G401 (cell line): Measurements from ENCODE around the gene SLC22A4. TPM values are rescaled to one million over a fixed set of nuclear protein-coding genes. Genes with fewer than 3 reads are reported as not detected.

Experiments
- DNase-seq: peaks from one replicate; pipeline ENCODE4 v3.0.0-alpha.2; 2015; ENCODE audit warnings: low spot score
- in situ Hi-C: cut with HindIII; loops from 2 replicates; pipeline ENCODE4 v1.10.0; 2016; ENCODE audit warnings: low sequenced_read_pairs, mixed read lengths
- total RNA-seq: library from RNA; depleted of rRNA; stranded (reverse); fragments of >200 nt; shearing (Covaris generic); gene quantifications from 2 replicates; pipeline ENCODE4 v1.2.3, GENCODE V29; 2014; rRNA removed

The SLC22A4 gene
- total RNA-seq, 1 experiment from 2014 or later = not detected

DNA sequence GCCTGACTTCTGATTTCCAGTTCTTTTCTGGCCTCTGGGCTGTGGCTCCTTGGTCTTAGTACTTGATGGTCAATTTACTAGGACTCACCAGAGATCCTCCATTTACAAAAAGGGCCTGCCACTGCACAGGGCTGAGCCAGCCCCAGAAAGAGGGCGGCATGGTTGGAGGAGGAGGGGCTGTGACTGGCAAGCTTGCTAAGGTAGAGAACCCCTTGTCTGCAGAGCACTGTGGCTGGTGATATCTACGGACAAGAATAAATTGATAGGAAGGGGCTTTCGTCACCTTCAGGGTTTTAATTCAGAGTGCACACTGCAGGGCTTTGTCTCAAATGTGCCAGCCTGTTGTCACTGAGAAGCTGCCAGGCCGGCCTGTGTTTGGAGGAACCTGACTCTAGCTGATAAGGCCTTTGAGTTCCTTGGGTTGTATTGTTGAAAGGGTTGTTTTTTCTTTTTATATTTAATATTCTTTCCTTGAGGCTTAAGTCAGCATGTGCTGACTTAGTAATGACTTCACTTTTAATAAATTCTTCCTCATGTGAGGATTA, 90.4 kb downstream of the SLC22A4 start:
- DNase-seq = no peak
- in situ Hi-C loops = no loop called here

DNA sequence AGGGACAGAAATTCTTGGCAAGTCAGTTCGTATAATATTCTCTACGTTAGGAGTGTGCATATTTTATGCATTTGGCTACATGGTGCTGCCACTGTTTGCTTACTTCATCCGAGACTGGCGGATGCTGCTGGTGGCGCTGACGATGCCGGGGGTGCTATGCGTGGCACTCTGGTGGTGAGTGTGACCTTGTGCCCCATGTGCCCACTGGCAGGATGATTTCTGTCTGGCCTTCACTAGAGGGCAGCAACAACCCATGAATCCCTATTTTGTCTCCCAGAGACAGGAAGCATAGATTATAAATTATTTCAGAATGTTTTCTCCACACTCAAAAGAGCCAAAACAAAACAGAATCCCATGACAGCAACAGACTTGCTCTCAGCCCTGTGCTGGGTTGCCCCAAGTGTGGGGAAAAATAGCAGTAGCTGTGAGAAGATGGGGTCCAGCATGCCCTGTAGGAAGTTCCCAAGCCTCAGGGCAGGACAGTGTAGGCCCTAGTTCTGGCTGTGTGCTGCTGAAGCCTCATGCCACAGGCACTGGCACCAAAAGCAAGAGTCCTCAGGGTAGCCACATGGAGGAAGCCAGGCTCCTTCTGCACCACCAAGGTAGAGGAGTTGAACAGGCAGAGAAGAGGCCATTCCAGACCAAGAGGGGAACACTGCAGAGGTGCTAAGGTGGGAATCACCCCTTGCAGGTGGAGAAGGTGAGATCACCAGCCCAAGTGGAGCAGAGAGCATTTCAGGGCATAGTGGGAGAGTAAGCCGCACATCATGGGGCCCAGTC, 91.3 kb downstream of the SLC22A4 start:
- in situ Hi-C loops = no loop called here
- peak; percentile 58 for DNase-seq

DNA sequence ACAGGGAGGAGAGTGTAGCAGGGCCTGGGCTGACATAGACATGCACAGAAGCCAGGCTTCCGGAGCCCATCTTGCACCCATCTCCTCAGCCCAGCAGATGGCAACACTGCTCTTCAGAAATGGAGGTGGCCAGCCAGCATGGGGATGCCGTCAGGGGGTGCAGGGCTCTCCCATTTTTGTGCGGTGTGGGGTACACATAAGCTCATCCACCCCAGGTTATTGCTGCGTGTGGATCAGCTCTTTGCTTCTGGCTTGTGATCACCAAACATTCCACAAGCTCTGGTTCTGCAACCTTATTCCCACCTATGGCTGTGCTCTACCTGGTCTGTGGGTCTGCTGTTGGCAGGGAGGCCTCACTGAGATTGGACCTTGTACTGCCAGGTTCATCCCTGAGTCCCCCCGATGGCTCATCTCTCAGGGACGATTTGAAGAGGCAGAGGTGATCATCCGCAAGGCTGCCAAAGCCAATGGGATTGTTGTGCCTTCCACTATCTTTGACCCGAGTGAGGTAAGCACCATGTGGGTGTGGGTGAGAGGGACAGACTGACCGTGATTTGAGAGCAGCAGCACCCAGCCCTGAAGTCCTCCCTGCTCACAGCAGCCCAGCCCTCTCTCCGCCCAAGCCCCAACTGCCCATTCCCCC, 92.6 kb downstream of the SLC22A4 start:
- in situ Hi-C loops = no loop called here
- peak; percentile 68 for DNase-seq

DNA sequence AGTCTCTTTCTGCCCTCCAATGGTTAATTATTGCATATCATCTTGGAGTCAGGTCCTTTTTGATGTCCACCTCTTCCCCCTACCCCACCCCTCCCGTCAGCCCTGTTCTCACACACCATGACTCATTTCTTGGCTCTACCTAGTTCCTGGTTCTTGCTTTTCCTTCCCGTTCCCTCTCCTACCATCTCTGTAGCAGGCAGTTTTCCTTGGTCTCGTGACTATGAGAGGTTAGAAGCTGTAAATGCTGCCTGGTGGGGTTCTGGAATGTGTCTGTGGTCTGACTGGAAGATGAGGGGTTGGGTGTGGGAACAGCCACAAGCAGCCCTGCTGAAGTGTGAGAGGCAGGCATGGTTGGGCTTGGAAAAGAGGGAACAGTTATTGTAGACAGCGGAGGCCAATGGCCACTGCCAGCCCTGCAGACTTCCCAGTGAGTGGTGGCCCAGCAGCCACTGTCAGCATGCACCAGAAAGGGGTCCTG, 93.5 kb downstream of the SLC22A4 start:
- no peak for DNase-seq
- in situ Hi-C loops = no loop called here

DNA sequence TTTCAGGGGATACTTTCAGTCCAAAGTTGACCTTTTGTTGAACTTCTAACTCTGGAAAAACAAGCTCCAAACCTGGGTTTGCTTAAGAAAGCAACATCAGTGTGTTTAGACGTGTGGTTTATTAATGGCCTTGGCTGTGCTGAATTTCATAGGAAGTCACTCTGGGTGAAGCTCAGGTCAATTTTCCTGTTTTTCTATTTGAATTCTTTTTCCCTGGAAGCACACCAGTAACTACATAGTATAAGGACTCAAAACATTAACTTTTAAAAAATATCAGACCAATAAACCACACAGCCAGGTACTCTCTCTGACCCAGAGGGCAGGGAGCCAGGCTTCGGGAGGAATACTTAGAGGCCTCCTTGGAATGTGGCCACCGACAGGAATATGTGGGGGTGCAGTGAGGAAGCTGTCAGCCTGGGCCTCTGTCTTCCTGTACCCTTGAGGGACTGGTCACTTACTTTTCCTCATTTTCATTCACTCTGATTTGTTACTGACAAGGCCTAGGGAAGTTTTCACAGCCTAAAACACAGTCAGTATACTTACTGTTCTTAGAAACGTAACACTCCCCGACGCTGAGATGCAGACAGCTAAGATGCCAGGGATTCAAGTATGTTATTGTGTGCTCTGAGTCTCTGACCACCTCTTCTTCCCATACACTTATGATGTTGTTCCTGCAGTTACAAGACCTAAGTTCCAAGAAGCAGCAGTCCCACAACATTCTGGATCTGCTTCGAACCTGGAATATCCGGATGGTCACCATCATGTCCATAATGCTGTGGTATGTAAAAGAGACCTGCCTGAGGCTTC, 94.3 kb downstream of the SLC22A4 start:
- DNase-seq = no peak
- in situ Hi-C loops = no loop called here

DNA sequence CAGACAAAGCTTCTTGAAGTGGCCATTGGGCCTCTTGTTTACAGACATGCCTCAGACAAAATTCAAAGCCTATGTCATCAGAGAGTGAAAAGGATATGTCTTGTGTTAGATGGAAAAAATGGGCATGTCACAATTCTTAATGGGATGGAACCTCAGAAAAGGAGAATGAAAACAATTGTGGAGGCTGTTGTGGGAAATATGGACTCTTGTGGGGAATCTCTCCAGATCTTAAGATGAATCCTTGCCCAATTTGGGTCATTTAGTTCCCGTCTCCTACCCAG, 94.8 kb downstream of the SLC22A4 start:
- no peak for DNase-seq
- in situ Hi-C loops = no loop called here

DNA sequence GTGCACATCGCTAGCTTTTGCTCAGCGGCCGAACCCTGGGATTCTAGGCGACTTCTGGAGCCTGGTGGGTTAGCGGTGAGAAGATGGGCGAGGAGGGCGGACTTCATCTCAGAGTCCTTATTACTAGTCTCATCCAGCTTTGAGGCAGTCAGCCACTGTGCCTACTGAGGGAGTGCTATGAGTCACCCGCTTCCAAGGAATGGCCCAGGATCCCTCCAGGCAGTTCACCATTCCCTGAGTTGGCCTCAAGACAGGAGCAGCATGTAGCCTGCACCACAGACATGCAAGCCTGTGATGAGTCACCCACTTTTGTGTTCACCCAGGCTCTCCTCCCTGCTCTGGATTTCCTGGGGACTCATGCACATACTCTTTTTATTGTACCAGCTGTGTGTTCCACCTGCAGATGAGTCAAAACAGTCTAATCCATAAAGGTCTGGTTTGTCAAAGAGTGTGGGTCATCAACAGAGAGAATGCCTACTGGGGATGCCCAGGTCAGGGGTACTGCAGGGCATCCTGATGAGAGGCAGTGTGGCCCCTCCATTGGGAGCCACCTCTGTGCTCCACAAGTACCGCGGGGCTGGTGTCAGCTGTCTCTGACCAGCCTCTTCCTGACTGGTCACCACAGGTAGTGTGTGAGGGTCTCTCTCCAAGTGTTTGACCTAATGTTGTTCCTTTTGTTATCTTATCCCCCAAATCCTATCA, 95.5 kb downstream of the SLC22A4 start:
- in situ Hi-C loops = no loop called here

DNA sequence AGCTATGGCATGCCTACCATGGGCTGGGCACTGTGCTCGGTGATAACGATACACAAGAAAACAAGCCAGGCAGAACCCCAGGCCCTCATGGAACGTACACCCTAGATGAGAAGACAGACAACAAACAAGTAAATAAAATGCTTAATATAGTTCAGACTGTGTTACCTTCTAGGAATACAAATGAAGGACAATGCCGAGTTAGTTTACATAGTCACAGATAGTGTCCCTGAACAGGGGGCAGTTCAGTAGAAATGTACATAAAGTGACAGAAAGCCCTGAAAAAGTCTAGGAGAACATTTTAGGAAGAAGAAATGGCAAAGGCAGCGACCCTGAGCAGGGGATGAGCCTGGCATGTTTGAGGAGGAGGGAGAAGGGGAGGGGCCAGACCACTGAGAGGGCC, 97.1 kb downstream of the SLC22A4 start:
- DNase-seq = no peak
- in situ Hi-C loops = no loop called here

More for the DNA sequence above, 95.5 kb downstream of the SLC22A4 start:
- no peak for DNase-seq

DNA sequence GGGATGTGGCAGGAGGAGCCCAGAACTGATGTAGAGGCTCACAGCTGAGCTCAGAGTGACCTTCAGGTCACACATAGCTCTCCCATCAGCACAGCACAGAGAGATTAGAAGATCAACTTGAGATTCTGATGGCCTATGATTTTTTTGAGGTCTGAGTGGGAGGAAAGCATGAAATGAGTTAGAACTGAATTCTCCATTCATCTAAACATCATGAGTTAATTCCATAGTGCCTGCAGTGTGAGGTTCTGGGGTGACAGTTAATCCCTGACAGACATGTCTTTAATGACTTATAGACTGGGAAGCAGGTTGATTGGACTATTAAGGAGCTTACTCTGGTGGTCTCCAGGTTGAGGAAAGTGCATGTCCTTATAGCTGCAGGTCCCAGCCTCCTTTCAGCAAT, 97.7 kb downstream of the SLC22A4 start:
- in situ Hi-C loops = no loop called here
- DNase-seq = no peak

DNA sequence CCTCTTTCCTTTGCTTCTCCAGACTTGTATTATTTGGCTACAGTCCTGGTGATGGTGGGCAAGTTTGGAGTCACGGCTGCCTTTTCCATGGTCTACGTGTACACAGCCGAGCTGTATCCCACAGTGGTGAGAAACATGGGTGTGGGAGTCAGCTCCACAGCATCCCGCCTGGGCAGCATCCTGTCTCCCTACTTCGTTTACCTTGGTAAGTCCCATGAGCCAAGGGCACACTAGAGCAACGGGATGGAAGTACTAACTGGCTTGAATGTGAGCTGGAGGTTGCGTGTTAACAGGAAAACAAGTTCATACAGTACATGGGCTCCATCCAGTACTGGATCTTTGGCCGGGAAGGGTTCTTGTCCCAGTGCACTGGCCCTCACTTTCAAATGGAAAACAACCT, 98.2 kb downstream of the SLC22A4 start:
- no peak for DNase-seq
- in situ Hi-C loops = no loop called here

DNA sequence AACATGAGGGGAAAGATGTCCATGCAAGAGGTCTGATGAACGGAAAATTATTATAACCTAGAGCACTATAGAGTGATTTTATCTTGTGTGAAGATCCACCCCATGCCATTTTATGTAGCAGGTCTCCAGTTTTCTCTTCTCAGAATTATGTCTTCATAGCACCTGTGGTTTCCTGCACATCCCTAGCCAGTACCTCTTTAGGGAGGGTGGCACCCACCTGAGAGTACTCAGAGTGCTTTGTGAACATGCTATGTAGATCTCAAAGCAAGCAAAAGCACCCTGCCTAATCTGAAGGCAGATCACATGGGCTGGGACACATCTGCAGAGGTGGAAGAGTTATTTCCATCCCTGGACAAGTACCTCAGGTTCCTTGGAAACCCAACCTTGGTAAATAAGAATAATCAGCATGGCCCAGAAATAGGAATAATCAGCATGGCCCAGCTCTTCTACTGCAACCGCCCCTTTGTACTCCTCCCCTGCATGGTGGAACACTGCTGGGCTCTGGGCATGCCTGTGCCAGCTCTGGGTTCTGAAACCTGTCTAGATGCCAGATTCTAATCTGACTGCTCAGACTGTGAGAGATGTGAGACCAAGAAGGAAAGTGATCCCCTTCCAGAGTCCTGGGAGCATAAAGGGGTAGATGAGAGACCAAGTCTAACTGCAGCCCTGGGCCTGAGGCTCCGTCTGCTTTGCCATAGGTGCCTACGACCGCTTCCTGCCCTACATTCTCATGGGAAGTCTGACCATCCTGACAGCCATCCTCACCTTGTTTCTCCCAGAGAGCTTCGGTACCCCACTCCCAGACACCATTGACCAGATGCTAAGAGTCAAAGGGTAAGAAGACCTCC, 99.0 kb downstream of the SLC22A4 start:
- DNase-seq = peak; percentile 38
- in situ Hi-C loops = no loop called here

Other genes with a start within 250 kb of the SLC22A4 start
- not detected in 2 replicates for gene IL3, start 233.7 kb upstream of the SLC22A4 start, total RNA-seq
- not detected in 2 replicates for gene CSF2, start 220.6 kb upstream of the SLC22A4 start, total RNA-seq
- gene P4HA2, start 66.5 kb upstream of the SLC22A4 start, total RNA-seq = 24.7 and 26.2 TPM in 2 replicates
- not detected in 2 replicates for gene PDLIM4, start 36.7 kb upstream of the SLC22A4 start, total RNA-seq
- gene SLC22A5, start 75.3 kb downstream of the SLC22A4 start, total RNA-seq = 5.3 and 5.4 TPM in 2 replicates
- gene IRF1, start 196.4 kb downstream of the SLC22A4 start, total RNA-seq = 9.2 and 13.4 TPM in 2 replicates
- gene IL5, start 249.1 kb downstream of the SLC22A4 start, total RNA-seq = not detected in 2 replicates